Activated naive CD8-positive, alpha-beta T cell treated with anti-CD3 and anti-CD28 coated beads, Interleukin-2, amount 50 U/mL, for 24 hours (primary cell): Measurements from ENCODE around the gene PSPC1.

Experiments used
- ATAC-seq: fragments of 150-1000 bp; cut with Tn5 transposase; one replicate; pipeline ENCODE4 v1.10.0; 2021
- DNase-seq: peaks from one replicate; pipeline ENCODE4 v3.0.0; 2021
- H3K27ac Mint-ChIP-seq: one replicate; pipeline ENCODE4 v1.8.0; 2021; ENCODE audit warnings: mild to moderate bottlenecking, mixed read lengths
- H3K27me3 Mint-ChIP-seq: one replicate; pipeline ENCODE4 v1.8.0; 2021; ENCODE audit warnings: mixed read lengths
- H3K36me3 Mint-ChIP-seq: one replicate; pipeline ENCODE4 v1.8.0; 2021; ENCODE audit warnings: low read depth, mixed read lengths
- H3K4me1 Mint-ChIP-seq: one replicate; pipeline ENCODE4 v1.8.0; 2021; ENCODE audit warnings: mixed read lengths
- H3K4me3 Mint-ChIP-seq: one replicate; pipeline ENCODE4 v1.8.0; 2021; ENCODE audit warnings: mild to moderate bottlenecking, moderate library complexity, mixed read lengths
- H3K9me3 Mint-ChIP-seq: one replicate; pipeline ENCODE4 v1.8.0; 2021; ENCODE audit warnings: mixed read lengths

PSPC1 gene

GRCh38 chr13:19673473-19674430 lies 109.0 kb downstream of the PSPC1 start:
- DNase-seq: no peak
- no peak for ATAC-seq
- Mint-ChIP-seq H3K27me3 (no peaks in the 10 kb centered on the region), H3K27ac (peak overlapping the region; percentile 24), H3K9me3 (no peaks in the 10 kb centered on the region), H3K4me3 (no peak overlapping the region), H3K4me1 (peaks cover 9% of the 10 kb centered on the region), H3K36me3 (peaks cover 59% of the 10 kb centered on the region)

GRCh38 chr13:19672990-19673389 lies 109.8 kb downstream of the PSPC1 start:
- Mint-ChIP-seq H3K27me3 (no peaks in the 10 kb centered on the region), H3K27ac (peak overlapping the region; percentile 24), H3K4me3 (no peak overlapping the region), H3K4me1 (peaks cover 8% of the 10 kb centered on the region), H3K9me3 (no peaks in the 10 kb centered on the region), H3K36me3 (peaks cover 66% of the 10 kb centered on the region)
- ATAC-seq: no peak
- no peak for DNase-seq

- Mint-ChIP-seq H3K27me3 (no peaks in the 10 kb centered on the region), H3K4me1 (no peaks in the 10 kb centered on the region), H3K27ac (peak overlapping the region; percentile 71), H3K36me3 (peaks cover 67% of the 10 kb centered on the region), H3K4me3 (no peak overlapping the region), H3K9me3 (no peaks in the 10 kb centered on the region)
- DNase-seq (no peak), ATAC-seq (no peak)
Measured at GRCh38 chr13:19670147-19670546, 112.6 kb downstream of the PSPC1 start.

GRCh38 chr13:19668778-19669177 lies 114.0 kb downstream of the PSPC1 start:
- H3K27ac Mint-ChIP-seq: no peak overlapping the region
- no peaks in the 10 kb centered on the region for H3K27me3 Mint-ChIP-seq
- peaks cover 66% of the 10 kb centered on the region for H3K36me3 Mint-ChIP-seq
- no peaks in the 10 kb centered on the region for H3K9me3 Mint-ChIP-seq
- no peaks in the 10 kb centered on the region for H3K4me1 Mint-ChIP-seq
- DNase-seq (no peak), ATAC-seq (no peak)
- no peak overlapping the region for H3K4me3 Mint-ChIP-seq

GRCh38 chr13:19665427-19665859 lies 117.3 kb downstream of the PSPC1 start:
- Mint-ChIP-seq H3K27ac (no peak overlapping the region), H3K9me3 (no peaks in the 10 kb centered on the region), H3K27me3 (no peaks in the 10 kb centered on the region), H3K4me3 (no peak overlapping the region), H3K4me1 (no peaks in the 10 kb centered on the region), H3K36me3 (peaks cover 58% of the 10 kb centered on the region)
- no peak for ATAC-seq
- no peak for DNase-seq

GRCh38 chr13:19664481-19665230 lies 118.1 kb downstream of the PSPC1 start:
- DNase-seq (no peak), ATAC-seq (no peak)
- no peaks in the 10 kb centered on the region for H3K27me3 Mint-ChIP-seq
- peak overlapping the region; percentile 50 for H3K27ac Mint-ChIP-seq
- H3K4me3 Mint-ChIP-seq: no peak overlapping the region
- peaks cover 55% of the 10 kb centered on the region for H3K36me3 Mint-ChIP-seq
- no peaks in the 10 kb centered on the region for H3K9me3 Mint-ChIP-seq
- no peaks in the 10 kb centered on the region for H3K4me1 Mint-ChIP-seq

- Mint-ChIP-seq H3K27ac (no peak overlapping the region), H3K27me3 (no peaks in the 10 kb centered on the region), H3K9me3 (no peaks in the 10 kb centered on the region), H3K4me1 (no peaks in the 10 kb centered on the region), H3K4me3 (no peak overlapping the region), H3K36me3 (peaks cover 58% of the 10 kb centered on the region)
- ATAC-seq (no peak), DNase-seq (no peak)
Measured at GRCh38 chr13:19663416-19663979, 119.2 kb downstream of the PSPC1 start.

GRCh38 chr13:19661561-19661960 lies 121.2 kb downstream of the PSPC1 start:
- no peak for ATAC-seq
- Mint-ChIP-seq H3K4me3 (no peak overlapping the region), H3K27ac (no peak overlapping the region), H3K27me3 (no peaks in the 10 kb centered on the region), H3K36me3 (peaks cover 50% of the 10 kb centered on the region), H3K9me3 (no peaks in the 10 kb centered on the region), H3K4me1 (no peaks in the 10 kb centered on the region)
- no peak for DNase-seq

- Mint-ChIP-seq H3K4me3 (no peak overlapping the region), H3K4me1 (no peaks in the 10 kb centered on the region), H3K9me3 (no peaks in the 10 kb centered on the region), H3K36me3 (peaks cover 50% of the 10 kb centered on the region), H3K27ac (no peak overlapping the region), H3K27me3 (no peaks in the 10 kb centered on the region)
- ATAC-seq: no peak
- DNase-seq: no peak
Measured at GRCh38 chr13:19661126-19661525, 121.6 kb downstream of the PSPC1 start.

GRCh38 chr13:19658831-19659230 lies 123.9 kb downstream of the PSPC1 start:
- no peak overlapping the region for H3K4me3 Mint-ChIP-seq
- H3K27me3 Mint-ChIP-seq: no peaks in the 10 kb centered on the region
- H3K36me3 Mint-ChIP-seq: peaks cover 34% of the 10 kb centered on the region
- no peaks in the 10 kb centered on the region for H3K9me3 Mint-ChIP-seq
- H3K27ac Mint-ChIP-seq: no peak overlapping the region
- no peak for ATAC-seq
- no peaks in the 10 kb centered on the region for H3K4me1 Mint-ChIP-seq
- no peak for DNase-seq

GRCh38 chr13:19657872-19658591 lies 124.7 kb downstream of the PSPC1 start:
- no peaks in the 10 kb centered on the region for H3K4me1 Mint-ChIP-seq
- H3K27ac Mint-ChIP-seq: no peak overlapping the region
- peaks cover 33% of the 10 kb centered on the region for H3K36me3 Mint-ChIP-seq
- ATAC-seq: no peak
- no peaks in the 10 kb centered on the region for H3K27me3 Mint-ChIP-seq
- no peak overlapping the region for H3K4me3 Mint-ChIP-seq
- H3K9me3 Mint-ChIP-seq: no peaks in the 10 kb centered on the region
- DNase-seq: no peak
